ENCODE measurements around the gene SHH. TPM values are rescaled to one million over a fixed set of nuclear protein-coding genes. Genes with fewer than 3 reads are reported as not detected.

The SHH gene
- total RNA-seq, 1 experiment from 2014 or later = 0.11 TPM

- peaks cover 26% of the 10 kb centered on the region for H3K4me1 ChIP-seq (ENCODE audit: insufficient read depth, low read length)
- no TSS peak for BruUV-seq (replicated peaks)
- H2AFZ ChIP-seq (ENCODE audit: low read length) = no peak overlapping the region
- DNase-seq = peak; percentile 9
- no peak for ATAC-seq
- POLR2A ChIA-PET (ENCODE audit: unreplicated experiment) = interaction anchor here (0.6 kb wide), 1 partner anchor 1089 kb away, joined by 3 read pairs; no protein-coding TSS in a partner anchor
- peaks cover 52% of the 10 kb centered on the region for H3K27me3 ChIP-seq (ENCODE audit: low read length)
- CTCF ChIA-PET = interaction anchor here (0.7 to 1.0 kb wide), 2 partner anchors 16 to 75 kb away, joined by 3 to 14 read pairs; no protein-coding TSS in a partner anchor
- peak overlapping the region; percentile 66; the same call in 1 of the 2 replicates for H3K4me3 ChIP-seq (ENCODE audit: low read length)
- H3K9me2 ChIP-seq (replicated peaks; ENCODE audit: low read length) = no peaks in the 10 kb centered on the region
- H3K9ac ChIP-seq (ENCODE audit: low read length) = no peak overlapping the region
- no peaks in the 10 kb centered on the region for H3K9me3 ChIP-seq (ENCODE audit: low read length)
- intact Hi-C loops (cut with micrococcal nuclease) = loop anchor here (5.0 kb wide), 1 partner anchor 151 kb away; no protein-coding TSS in a partner anchor
- H3F3A ChIP-seq (ENCODE audit: low read length, unreplicated experiment) = no peaks in the 10 kb centered on the region
- H3K79me2 ChIP-seq (ENCODE audit: low read length) = no peaks in the 10 kb centered on the region
- H4K20me1 ChIP-seq (ENCODE audit: low read length) = no peaks in the 10 kb centered on the region
- TF ChIP-seq CTCF (conservative IDR thresholded peaks at IDR 0.05; ENCODE audit: low read depth, low read length) (no peak), EZH2phosphoT487 (IDR thresholded peaks at IDR 0.05; ENCODE audit: borderline replicate concordance, low read length) (no peak), EZH2 (IDR thresholded peaks at IDR 0.05; ENCODE audit: low read length, unreplicated experiment) (no peak)
- no peaks in the 10 kb centered on the region for H3K36me3 ChIP-seq (ENCODE audit: low read depth, low read length)
- H3K4me2 ChIP-seq (ENCODE audit: low read length) = peak overlapping the region; percentile 84
- no peak overlapping the region for H3K27ac ChIP-seq (ENCODE audit: low read length)
Observed at GRCh38 chr7:155810770-155811559, 1.3 kb downstream of the SHH start.

- Histone ChIP-seq H3K9me2 (replicated peaks; ENCODE audit: low read length) (no peaks in the 10 kb centered on the region), H3K4me2 (ENCODE audit: low read length) (peak overlapping the region; percentile 84), H3K79me2 (ENCODE audit: low read length) (no peaks in the 10 kb centered on the region), H3K9ac (ENCODE audit: low read length) (no peak overlapping the region), H3K4me1 (ENCODE audit: insufficient read depth, low read length) (peaks cover 23% of the 10 kb centered on the region), H3K36me3 (ENCODE audit: low read depth, low read length) (no peaks in the 10 kb centered on the region), H3K27me3 (ENCODE audit: low read length) (peaks cover 52% of the 10 kb centered on the region), H4K20me1 (ENCODE audit: low read length) (no peaks in the 10 kb centered on the region), H3K9me3 (ENCODE audit: low read length) (no peaks in the 10 kb centered on the region), H3K4me3 (ENCODE audit: low read length) (peak overlapping the region; percentile 44; the same call in 1 of the 2 replicates), H2AFZ (ENCODE audit: low read length) (no peak overlapping the region), H3K27ac (ENCODE audit: low read length) (no peak overlapping the region), H3F3A (ENCODE audit: low read length, unreplicated experiment) (no peaks in the 10 kb centered on the region)
- no TSS peak for BruUV-seq (replicated peaks)
- ChIA-PET CTCF (interaction anchor here (0.7 to 1.0 kb wide), 2 partner anchors 15 to 76 kb away, joined by 3 to 14 read pairs; no protein-coding TSS in a partner anchor), POLR2A (ENCODE audit: unreplicated experiment) (interaction anchor here (0.6 kb wide), 1 partner anchor 1090 kb away, joined by 3 read pairs; no protein-coding TSS in a partner anchor)
- intact Hi-C loops (cut with micrococcal nuclease) = loop anchor here (5.0 kb wide), 1 partner anchor 152 kb away; no protein-coding TSS in a partner anchor
- TF ChIP-seq EZH2phosphoT487 (IDR thresholded peaks at IDR 0.05; ENCODE audit: borderline replicate concordance, low read length) (peak; percentile 24; the same call in 1 of the 2 replicates), CTCF (conservative IDR thresholded peaks at IDR 0.05; ENCODE audit: low read depth, low read length) (no peak), EZH2 (IDR thresholded peaks at IDR 0.05; ENCODE audit: low read length, unreplicated experiment) (peak; percentile 71)
- ATAC-seq (no peak), DNase-seq (no peak)
Observed at GRCh38 chr7:155809947-155810769, 2.1 kb downstream of the SHH start.
